Measurements from ENCODE around the gene DOCK8.

Gene DOCK8

GRCh38 chr9:237141-237857 lies 22.6 kb downstream of the DOCK8 start:
- FAIRE-seq, result no peak
- TF ChIP-seq, protein P1, sequence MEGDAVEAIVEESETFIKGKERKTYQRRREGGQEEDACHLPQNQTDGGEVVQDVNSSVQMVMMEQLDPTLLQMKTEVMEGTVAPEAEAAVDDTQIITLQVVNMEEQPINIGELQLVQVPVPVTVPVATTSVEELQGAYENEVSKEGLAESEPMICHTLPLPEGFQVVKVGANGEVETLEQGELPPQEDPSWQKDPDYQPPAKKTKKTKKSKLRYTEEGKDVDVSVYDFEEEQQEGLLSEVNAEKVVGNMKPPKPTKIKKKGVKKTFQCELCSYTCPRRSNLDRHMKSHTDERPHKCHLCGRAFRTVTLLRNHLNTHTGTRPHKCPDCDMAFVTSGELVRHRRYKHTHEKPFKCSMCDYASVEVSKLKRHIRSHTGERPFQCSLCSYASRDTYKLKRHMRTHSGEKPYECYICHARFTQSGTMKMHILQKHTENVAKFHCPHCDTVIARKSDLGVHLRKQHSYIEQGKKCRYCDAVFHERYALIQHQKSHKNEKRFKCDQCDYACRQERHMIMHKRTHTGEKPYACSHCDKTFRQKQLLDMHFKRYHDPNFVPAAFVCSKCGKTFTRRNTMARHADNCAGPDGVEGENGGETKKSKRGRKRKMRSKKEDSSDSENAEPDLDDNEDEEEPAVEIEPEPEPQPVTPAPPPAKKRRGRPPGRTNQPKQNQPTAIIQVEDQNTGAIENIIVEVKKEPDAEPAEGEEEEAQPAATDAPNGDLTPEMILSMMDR (IDR thresholded peaks at IDR 0.05; ENCODE audit: insufficient read depth, missing control alignments), result no peak
- DNase-seq (ENCODE audit: insufficient read length, low spot score), result no peak

GRCh38 chr9:237858-238345 lies 23.2 kb downstream of the DOCK8 start:
- TF ChIP-seq, protein P1 (IDR thresholded peaks at IDR 0.05; ENCODE audit: insufficient read depth, missing control alignments), result no peak
- DNase-seq (ENCODE audit: insufficient read length, low spot score) (no peak), FAIRE-seq (no peak)

DNA sequence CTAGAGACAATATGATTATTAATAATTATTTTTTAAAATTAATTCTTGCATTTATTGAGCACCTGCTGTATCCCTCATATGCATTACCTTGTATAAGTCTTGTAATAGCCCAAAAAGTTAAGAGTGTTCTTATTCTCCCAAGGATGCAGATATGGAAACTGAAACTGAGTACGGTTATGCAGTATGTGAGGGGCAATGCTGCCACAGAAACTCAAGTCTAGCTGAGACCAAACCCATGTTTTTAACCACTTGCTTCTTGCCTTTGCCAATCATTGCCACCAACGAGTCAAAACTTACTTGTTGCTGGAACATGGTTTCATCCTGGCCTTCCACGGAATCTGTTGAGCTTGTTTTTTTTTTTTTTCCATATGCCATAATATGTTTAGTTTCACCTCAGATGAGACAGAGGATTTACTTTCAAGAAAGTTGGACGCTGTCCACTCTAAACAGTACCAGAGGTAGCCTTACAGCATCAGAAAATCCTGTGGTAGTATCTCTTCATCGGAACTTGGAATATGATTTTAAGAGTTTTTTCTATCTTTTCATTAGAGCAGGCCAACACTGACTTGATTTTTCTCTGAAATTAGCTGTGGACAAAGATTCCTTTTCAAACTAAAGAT lies 27.9 kb downstream of the DOCK8 start:
- TF ChIP-seq, protein P1 (IDR thresholded peaks at IDR 0.05; ENCODE audit: insufficient read depth, missing control alignments), result no peak

GRCh38 chr9:248278-248961 lies 33.8 kb downstream of the DOCK8 start:
- FAIRE-seq (no peak), DNase-seq (ENCODE audit: insufficient read length, low spot score) (no peak)
- TF ChIP-seq, protein P1 (IDR thresholded peaks at IDR 0.05; ENCODE audit: insufficient read depth, missing control alignments), result no peak

More for the DNA sequence above, 27.9 kb downstream of the DOCK8 start:
- no peak for FAIRE-seq
- DNase-seq (ENCODE audit: insufficient read length, low spot score), result no peak

DNA sequence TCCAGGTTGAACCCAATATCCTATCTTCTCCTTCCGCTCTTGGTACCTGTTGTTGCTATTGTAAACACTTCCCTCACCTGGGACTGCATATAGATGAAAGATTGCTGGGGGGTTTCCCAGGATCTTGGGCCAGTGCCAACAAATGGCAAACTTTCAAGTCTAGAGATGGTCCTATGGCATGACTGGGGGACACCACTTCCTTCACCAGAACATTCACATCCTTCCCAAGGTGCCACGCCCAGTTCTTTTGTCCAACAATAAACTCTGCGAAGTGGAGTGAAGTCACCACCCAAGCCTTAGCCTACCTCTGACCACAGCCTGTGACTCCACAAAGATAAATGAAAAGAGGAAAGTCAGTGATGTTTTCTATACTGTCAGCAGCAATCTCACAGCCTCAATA lies 34.4 kb downstream of the DOCK8 start:
- DNase-seq (ENCODE audit: insufficient read length, low spot score), result no peak
- no peak for FAIRE-seq
- TF ChIP-seq, protein P1 (IDR thresholded peaks at IDR 0.05; ENCODE audit: insufficient read depth, missing control alignments), result no peak

DNA sequence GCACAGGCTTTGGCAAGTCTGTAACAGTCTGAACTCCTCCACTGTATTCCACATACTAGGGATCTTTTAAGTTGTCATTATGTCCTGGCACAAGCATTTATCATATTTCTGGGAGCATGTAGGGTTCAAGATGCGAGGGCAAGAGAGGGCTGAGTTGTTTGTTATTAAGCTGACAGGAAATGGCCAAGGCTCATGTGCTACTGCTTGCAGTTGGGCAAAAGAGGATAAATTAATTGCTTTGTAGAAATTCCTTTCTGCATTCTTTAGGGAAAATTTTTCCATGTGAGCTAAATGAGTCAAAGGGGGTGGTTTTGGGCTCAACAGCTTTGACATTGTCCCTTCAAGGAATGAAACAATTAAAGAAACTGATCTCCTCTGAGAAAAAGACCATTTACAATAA lies 35.4 kb downstream of the DOCK8 start:
- TF ChIP-seq, protein P1 (IDR thresholded peaks at IDR 0.05; ENCODE audit: insufficient read depth, missing control alignments), result no peak
- DNase-seq (ENCODE audit: insufficient read length, low spot score), result no peak
- no peak for FAIRE-seq
